HG03066 (cell line): ENCODE measurements around the gene QRFP.

Source experiments
- ATAC-seq: cut with Tn5 transposase; IDR thresholded peaks from one replicate; pipeline ENCODE4 v1.9.1; 2021; ENCODE audit warnings: low read depth; ENCODE audit not compliant: unreplicated experiment

QRFP gene

GRCh38 chr9:130905902-130906734, 9.5 kb upstream of the QRFP start:
- no peak for ATAC-seq

DNA sequence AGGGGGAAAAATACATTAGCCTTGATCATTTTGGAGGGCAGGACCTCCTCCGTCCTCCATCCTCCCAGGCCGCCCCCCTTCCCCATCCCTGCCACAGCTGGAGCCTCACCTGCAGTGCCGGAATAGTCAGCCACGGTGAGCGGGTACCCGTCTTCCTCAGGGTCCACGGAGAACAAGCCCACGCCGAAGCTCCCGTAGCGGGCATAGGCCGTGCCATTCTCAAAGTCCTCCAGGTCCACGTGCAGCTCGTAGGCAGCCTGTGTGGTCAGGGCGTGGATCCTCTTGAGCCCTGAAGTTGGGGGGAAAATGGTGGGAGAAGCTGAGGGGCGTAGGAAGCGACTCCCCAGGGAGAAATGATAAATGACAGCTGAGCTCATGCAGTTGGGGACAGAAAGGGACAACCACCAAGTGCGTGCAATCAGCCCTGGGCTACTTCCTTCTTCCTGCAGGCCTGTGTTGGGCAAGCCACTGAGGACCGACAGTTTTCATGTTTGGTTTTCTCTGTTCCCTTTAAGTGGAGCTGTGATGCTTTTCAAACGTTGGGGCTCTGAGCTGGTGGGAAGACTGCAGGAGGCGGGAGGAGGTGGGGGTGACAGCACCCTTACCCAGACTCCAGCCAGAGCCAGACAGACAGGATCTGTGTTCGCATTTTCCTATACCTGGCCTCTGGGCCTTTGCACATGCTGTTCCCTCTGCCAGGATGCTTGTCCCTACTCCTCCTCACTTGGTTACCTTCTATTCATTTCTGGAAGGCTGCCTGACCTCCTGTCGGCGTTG, 8.7 kb upstream of the QRFP start:
- ATAC-seq = no peak

DNA sequence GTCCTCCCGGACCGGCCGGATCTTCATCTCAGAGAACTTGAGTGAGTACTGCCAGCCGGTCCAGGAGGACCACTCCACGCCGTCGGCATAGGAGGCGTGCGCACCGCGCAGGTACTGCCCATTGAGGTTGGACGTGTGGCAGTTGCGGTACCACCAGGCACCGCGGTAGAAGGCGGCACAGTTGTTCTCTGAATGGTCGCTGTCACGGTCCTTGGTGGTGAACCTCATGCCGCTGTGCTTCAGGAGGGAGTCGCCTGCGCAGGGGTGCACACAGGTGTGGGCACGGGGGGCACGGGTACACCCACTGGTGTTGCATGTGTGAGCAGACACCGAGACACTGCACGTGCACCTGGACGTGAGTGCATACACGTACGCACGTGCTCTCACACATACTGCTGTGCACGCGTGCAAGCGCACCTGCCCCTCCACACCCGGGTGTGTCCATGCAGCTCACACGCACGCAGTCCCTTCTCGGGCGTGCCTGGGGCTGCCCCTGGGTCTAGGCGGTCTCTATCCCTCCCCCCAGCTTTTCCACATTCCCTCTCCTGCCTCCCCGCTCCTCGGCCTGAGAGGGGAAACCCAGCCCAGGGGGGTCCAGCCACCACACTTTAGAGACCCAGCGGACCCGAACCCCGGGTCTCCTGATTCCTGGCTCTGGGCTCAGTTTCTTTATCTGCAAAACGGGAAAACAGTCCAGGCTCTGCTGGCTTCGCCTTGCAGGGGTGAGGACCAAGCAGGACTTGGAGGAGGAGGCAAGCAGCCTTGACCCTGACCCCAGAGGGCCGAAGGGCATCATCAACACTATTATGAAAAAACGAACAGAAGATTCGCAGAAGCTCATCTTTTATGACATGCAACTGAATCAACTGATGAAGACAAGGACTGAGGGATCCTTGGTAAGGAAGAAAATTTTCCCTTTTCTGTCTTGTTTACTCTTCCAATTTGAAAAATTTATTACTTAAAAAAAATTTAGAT, 7.7 kb upstream of the QRFP start:
- ATAC-seq = no peak

DNA sequence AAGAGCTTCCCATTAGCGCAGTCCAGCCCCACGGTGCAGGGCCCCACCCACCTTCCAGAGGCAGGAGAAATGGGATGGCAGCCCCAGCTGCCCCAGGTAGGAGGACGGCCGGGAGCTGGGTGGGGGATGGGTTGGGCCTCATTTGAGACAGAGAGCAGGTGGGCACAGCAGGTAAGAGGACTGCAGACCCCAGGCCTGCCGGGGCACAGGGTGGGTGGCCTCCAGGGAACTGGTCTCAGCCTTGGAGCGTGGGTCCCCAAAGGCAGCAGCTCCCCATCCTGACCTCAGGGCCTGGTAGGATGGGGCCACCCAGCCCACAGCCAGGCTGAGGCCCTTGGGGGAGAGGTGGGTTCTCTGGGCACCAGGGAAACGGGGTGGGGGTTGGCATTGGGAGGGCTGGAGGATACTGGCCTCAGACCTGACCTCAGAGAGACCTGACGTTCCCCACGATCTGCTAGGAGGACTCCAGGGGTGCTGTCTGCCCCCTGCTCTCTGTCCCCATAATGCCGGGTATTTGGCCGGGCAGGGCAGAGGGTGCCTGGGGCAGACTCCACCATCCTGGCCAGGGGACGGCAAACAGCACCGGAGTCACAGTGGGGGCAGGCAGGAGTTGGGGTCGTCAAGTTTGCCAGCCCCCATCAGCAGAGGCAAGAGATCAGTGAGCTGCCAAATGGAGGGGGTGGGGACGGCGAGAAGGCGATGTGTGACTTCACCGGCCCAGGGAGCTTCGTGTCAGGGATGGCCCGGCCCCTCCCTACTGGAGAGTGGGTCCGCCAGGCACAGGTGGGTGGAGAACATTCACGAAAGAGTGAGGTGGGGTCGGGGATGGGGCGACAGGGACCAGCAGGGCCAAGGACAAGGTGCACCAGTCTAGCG, 6.8 kb upstream of the QRFP start:
- ATAC-seq = no peak

GRCh38 chr9:130902204-130903185, 5.9 kb upstream of the QRFP start:
- no peak for ATAC-seq

DNA sequence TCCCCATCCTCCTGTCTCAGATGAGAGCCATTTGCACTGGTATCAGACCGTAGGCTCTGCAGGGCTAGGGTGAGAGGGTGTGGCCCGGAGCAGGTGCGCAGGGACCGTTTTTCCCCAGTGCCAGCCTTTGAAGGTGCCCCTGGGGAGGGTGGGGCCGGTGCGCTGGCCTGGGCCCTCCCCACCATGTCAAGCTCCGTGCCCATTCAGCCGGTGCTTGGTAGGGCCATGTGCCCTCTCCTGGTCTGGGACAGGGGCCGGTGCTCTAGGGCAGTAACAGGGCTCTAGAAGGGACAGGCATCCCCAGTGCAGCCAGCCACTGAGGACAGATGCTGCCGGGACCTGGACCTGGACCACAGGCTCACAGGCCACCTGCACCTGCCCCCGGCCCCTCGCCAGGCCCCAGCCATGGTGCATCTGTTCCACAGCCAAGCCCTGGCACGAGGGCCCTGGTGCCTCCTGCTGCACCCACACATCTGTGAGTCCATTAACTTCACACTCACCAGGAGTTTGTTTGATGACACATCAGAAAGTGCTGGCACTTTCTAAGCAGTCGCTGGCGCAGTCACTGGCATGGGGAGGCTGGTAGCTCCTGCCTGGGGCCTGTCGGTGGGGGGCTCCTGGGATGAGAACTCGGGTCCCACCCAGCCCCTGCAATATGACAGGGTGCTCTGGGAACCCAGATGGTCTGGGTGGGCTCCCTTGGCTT, 5.0 kb upstream of the QRFP start:
- no peak for ATAC-seq

GRCh38 chr9:130900701-130901497, 4.3 kb upstream of the QRFP start:
- no peak for ATAC-seq

DNA sequence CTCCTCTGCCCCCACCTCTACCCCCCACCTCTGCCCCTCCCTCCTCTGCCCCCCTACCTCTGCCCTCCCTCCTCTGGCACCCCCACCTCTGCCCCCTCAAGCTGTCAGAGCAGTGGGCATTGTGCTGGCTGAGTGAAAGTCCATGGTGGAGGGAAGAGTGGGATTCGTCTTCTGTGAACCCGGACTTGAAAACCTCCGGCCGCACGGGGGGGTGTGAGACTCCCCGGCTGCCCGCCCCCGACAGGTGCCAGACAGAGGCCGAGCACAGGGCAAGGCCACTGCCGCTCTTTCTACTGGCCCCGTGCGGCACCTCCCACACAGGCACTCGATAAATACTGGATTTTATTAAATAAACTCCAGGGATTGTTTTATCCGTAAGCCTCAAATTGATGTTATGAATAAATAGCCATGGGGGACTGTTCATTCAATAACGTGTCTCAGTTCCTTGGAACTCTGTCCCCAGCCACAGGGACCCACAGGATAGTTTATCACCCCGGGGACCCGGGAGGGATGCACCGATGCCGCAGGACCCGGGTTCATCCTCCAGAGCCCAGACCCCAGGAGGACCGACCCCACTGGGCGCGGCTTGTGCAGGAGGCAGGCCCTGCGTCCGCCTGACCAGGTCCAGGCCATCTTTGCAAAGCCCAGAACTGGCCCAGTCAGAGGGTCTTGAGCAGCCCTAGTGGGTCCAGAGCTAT, 2.6 kb upstream of the QRFP start:
- ATAC-seq = no peak

GRCh38 chr9:130898552-130898852, 1.9 kb upstream of the QRFP start:
- no peak for ATAC-seq

DNA sequence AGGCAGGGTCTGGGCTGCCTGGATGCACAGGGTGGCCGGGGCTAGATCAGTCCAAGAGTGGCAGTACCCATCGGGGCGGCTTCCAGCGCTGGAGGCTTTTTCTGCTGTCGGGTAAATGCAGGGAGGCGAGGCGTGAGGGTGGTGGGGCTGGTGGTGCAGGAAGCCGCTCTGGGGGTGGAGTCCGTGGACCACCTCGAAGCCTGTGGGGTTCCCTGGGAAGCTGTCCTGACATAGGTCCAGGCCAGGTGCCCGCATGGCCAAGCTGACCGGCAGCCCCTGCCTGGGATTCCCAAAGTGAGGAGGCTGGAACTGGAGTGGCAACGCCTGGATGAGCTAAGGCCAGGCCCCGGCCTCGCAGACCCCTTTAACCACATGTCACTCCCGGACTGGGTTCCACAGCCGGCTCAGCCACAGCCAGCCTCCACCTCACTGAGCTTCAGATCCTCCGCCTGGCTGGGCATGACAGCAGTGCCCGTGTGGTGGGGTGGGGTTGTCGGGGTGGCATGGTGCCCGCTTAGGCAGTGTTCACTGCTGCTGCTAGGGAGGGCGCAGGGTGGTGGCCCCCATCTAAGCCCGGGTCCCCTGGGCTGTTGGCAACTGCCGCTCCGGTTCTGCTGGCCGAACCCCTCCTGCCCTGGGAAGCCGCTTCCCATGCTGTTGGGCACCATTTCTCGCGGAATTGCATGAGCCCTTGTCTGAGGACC, 1.4 kb upstream of the QRFP start:
- ATAC-seq = no peak

- no peak for ATAC-seq
Measured at GRCh38 chr9:130897105-130897751, 616 bp upstream of the QRFP start.

DNA sequence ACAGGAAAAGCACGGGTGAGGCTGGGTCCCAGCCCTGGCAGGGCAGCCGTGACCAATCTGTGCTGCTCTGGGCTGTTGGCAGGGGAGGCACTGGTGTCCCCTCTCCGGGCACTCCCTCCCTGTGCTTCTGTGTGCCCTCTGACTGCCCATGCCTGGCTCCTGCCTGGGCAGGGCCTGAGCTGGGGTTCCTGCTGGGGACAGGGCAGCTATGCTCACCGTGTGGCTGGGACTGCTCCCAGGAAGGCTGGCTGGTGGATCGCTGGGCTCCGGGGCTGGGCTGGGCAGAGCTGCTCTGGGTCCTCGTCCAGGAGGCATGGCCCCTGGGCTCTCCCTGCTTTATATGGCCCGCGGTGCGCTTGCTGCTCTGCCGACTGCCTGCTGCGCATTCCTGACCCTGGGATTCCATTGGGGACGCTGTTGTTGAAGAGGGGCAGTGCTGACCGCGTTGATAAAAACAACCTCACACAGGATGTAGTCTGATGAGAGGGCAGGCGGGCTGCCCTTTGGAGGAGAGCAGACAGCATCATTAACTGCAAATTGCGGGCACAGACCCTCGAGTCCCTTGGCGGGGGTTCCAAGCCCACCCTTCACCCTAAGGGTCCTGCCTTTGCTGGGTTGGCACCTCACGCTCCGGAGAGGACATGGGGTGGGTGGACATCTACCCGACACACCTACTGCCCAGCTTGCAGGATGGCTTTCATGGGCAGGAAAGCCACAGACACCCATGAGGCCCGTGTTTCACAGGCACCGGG, 955 bp downstream of the QRFP start:
- ATAC-seq = no peak

DNA sequence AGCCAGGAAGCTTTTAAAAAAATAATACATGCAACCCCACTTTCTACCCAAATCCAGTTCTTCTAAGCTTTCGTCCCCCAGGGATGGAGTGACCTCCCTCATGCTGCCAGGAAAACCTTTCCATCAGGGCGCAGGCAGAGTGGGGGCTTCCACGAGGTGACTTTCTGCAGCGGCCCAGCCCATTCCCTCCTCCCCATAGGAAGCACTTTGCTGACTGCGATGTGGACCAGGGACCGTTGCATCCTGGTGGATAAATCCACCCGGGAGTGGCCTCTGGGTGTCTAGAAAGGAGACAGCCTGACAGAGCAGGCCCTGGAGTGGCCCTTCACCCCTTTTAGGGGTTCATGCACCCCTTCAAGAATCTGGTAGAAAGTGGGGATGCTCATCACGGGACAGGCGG, 1.6 kb downstream of the QRFP start:
- no peak for ATAC-seq

DNA sequence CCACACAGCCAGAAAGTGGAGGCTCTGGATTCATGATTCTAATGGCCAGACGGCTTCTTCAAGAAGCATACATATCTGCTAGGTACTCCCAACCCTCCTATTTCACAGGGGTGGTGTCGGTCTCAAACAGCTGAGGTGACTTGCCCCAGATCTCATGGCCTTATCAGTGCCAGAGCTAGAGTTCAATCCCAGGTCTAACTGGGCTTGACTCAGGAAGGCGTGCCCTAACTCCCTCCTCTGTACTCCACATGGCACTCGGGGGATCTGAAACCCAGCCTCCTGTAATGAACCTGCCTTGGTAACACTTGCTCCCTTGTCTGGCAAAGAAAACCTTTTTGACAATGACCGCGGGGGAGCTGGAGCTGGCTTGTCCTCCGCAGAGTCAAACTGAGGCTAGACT, 2.1 kb downstream of the QRFP start:
- no peak for ATAC-seq
